Neural crest cell (in vitro differentiated cells): ENCODE results near the gene YWHAB. TPM values are rescaled to one million over a fixed set of nuclear protein-coding genes. Genes with fewer than 3 reads are reported as not detected.
"Not testable (repeated sequence)": the region's sequence is repeated elsewhere in the genome, so short reads cannot be mapped to it uniquely, and the experiment has no call there.

ENCODE experiments used
- DNase-seq: peaks from one replicate; pipeline ENCODE4 v3.0.0; 2021; ENCODE audit warnings: low read depth, mixed read lengths, low spot score
- H3K27ac Mint-ChIP-seq: one replicate; pipeline ENCODE4 v1.8.0; 2021; ENCODE audit warnings: mild to moderate bottlenecking, mixed read lengths; ENCODE audit not compliant: unreplicated experiment
- H3K27me3 Mint-ChIP-seq: 2 replicates; pipeline ENCODE4 v1.8.0; 2021; ENCODE audit warnings: low read depth, mild to moderate bottlenecking, mixed read lengths
- H3K36me3 Mint-ChIP-seq: 2 replicates; pipeline ENCODE4 v1.8.0; 2021; ENCODE audit warnings: low read depth, mild to moderate bottlenecking, mixed read lengths
- H3K4me1 Mint-ChIP-seq: 2 replicates; pipeline ENCODE4 v1.8.0; 2021; ENCODE audit warnings: mixed read lengths
- H3K4me3 Mint-ChIP-seq: one replicate; pipeline ENCODE4 v1.8.0; 2021; ENCODE audit warnings: mild to moderate bottlenecking, mixed read lengths
- H3K9me3 Mint-ChIP-seq: 2 replicates; pipeline ENCODE4 v1.8.0; 2021; ENCODE audit warnings: mixed read lengths
- CTCF ChIP-seq: fragments of 200-600 bp; sonication (generic); conservative IDR thresholded peaks from 2 replicates; pipeline ENCODE4 v1.5.0; 2021; ENCODE audit warnings: antibody characterized with exemption, mild to moderate bottlenecking
- total RNA-seq: library from RNA; stranded (reverse); gene quantifications from 2 replicates; pipeline ENCODE4 v1.2.1, GENCODE V29; 2021

The YWHAB gene
- total RNA-seq, 1 donor from 2014 or later: 168 TPM

DNA sequence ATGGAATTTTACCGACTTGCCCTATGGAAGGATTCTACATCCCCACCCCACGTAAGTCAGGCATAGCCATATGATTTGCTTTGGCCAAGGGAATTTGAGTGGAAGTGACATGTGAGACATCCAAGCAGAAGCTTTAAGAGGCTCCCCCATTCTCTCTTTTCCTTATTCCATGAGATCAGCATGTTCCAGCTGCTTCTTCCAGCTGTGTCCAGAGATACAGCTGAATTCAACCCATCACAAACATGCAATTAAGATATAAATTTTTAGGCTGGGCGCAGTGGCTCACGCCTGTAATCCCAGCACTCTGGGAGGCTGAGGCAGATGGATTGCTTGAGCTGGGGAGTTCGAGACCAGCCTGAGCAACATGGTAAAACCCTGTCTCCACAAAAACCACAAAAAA is 16.0 kb upstream of the YWHAB start:
- peaks cover 6% of the 10 kb centered on the region for H3K4me1 Mint-ChIP-seq
- H3K27ac Mint-ChIP-seq: no peak overlapping the region
- TF ChIP-seq CTCF: no peak
- no peak for DNase-seq
- peaks cover 43% of the 10 kb centered on the region for H3K27me3 Mint-ChIP-seq
- no peak overlapping the region for H3K4me3 Mint-ChIP-seq
- no peaks in the 10 kb centered on the region for H3K36me3 Mint-ChIP-seq
- no peaks in the 10 kb centered on the region for H3K9me3 Mint-ChIP-seq

GRCh38 chr20:44882360-44882759 is 3.1 kb upstream of the YWHAB start:
- Mint-ChIP-seq H3K4me1 (peaks cover 24% of the 10 kb centered on the region), H3K4me3 (peak overlapping the region; percentile 19)
- H3K27me3 Mint-ChIP-seq, DNase-seq, H3K27ac Mint-ChIP-seq, H3K9me3 Mint-ChIP-seq, H3K36me3 Mint-ChIP-seq: not testable (repeated sequence)

DNA sequence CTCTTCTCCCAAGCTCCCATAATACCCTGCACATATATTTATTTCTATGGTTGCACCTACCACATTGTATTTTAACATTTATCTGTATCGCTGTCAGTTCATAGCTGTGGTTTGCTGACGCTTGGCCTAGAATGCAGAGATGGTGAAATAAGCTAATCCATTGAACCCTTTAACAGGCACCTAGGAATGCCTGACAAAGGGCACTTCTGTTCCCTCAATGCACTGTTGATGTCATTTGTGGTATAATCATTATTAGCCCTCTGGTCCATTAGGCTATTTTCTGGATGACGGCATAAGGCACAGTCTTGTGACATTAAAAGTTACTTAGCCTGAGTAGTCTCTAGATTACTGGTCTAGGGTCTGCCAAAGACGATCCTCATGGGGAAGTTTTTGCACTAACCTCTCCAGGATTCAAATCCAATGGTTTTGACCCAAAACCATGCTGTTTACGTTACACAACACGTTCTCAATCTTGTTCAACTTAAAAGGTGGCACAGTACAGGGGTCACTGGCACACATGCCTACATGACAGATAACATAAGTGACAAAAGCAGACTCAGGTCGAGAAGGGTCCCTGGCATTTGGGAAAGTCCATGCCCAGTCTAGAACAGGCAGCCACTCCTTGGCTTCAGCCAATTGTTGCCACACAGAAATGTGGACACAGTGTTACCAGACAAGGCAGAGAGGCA is 2.1 kb upstream of the YWHAB start:
- no peak for TF ChIP-seq CTCF
- Mint-ChIP-seq H3K4me1 (peaks cover 34% of the 10 kb centered on the region), H3K4me3 (peak overlapping the region; percentile 70), H3K27ac (no peak overlapping the region), H3K9me3 (no peaks in the 10 kb centered on the region), H3K27me3 (peaks cover 4% of the 10 kb centered on the region), H3K36me3 (no peaks in the 10 kb centered on the region)
- no peak for DNase-seq

GRCh38 chr20:44884907-44885391 is 556 bp upstream of the YWHAB start:
- H3K36me3 Mint-ChIP-seq: no peaks in the 10 kb centered on the region
- peak overlapping the region; percentile 95 for H3K4me3 Mint-ChIP-seq
- H3K27me3 Mint-ChIP-seq: no peaks in the 10 kb centered on the region
- no peak for TF ChIP-seq CTCF
- H3K27ac Mint-ChIP-seq: peak overlapping the region; percentile 68
- no peaks in the 10 kb centered on the region for H3K9me3 Mint-ChIP-seq
- peaks cover 45% of the 10 kb centered on the region for H3K4me1 Mint-ChIP-seq
- DNase-seq: no peak

DNA sequence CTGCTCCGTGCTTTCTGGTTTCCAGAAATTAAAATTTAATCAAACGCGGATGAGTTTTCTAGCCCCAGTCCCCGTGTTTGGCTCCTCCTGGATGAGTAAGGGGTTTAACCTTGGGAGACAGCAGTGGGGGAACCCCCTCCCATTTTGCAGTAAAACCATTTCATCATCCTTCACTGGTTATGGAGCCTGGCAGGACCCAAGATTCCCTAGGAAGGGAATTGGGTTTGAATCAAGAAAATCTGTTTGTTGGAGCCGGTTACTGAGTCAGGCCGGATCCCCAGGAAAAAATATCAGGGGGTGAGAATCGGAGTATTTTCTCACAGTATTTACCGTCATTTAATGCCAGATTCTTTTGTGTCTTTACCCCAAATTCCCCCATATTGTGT is 754 bp downstream of the YWHAB start:
- Mint-ChIP-seq H3K9me3 (no peaks in the 10 kb centered on the region), H3K27ac (peak overlapping the region; percentile 96), H3K36me3 (no peaks in the 10 kb centered on the region), H3K27me3 (no peaks in the 10 kb centered on the region), H3K4me1 (peaks cover 46% of the 10 kb centered on the region), H3K4me3 (peak overlapping the region; percentile 98)
- no peak for TF ChIP-seq CTCF
- no peak for DNase-seq

- Mint-ChIP-seq H3K4me3 (peak overlapping the region; percentile 98), H3K27ac (peak overlapping the region; percentile 96)
Observed at GRCh38 chr20:44886828-44887227, 1.3 kb downstream of the YWHAB start.

More at GRCh38 chr20:44886828-44887227, 1.3 kb downstream of the YWHAB start:
- H3K36me3 Mint-ChIP-seq: no peaks in the 10 kb centered on the region
- no peaks in the 10 kb centered on the region for H3K27me3 Mint-ChIP-seq
- peaks cover 46% of the 10 kb centered on the region for H3K4me1 Mint-ChIP-seq
- no peak for DNase-seq
- H3K9me3 Mint-ChIP-seq: no peaks in the 10 kb centered on the region
- no peak for TF ChIP-seq CTCF
